T-cell (primary cell): ENCODE results near the gene STRN3. TPM values are rescaled to one million over a fixed set of nuclear protein-coding genes. Genes with fewer than 3 reads are reported as not detected.
"Not testable (repeated sequence)": the region's sequence is repeated elsewhere in the genome, so short reads cannot be mapped to it uniquely, and the experiment has no call there.

Experiments used
- ATAC-seq, 4 experiments: fragments of 200-7000 bp in 3 of 4; fragments of 150-1000 bp in 1 of 4; cut with Tn5 transposase; replicated peaks in 1 of 4; 1 replicate in 3 of 4; 2 replicates in 1 of 4; pipeline ENCODE4 v1.10.0; 2021; ENCODE audit warnings: moderate library complexity in 3 of 4, mild to moderate bottlenecking in 2 of 4, moderate number of reproducible peaks in 1 of 4
- CTCF ChIA-PET, 2 donors: fragments of 300-600 bp; sonication (Branson Sonifier 250); formaldehyde crosslinking; loops; one replicate each; lab custom pipeline; 2022; ENCODE audit warnings: antibody characterized with exemption in 2 of 2; lab: Charles Lee
- POLR2A ChIA-PET, 2 donors: fragments of 300-600 bp; sonication (Branson Sonifier 250); formaldehyde crosslinking; loops; one replicate each; lab custom pipeline; 2022; ENCODE audit warnings: antibody characterized with exemption in 2 of 2; lab: Charles Lee
- DNase-seq, 35 experiments: peaks; one replicate each; pipeline versions ENCODE4 v3.0.0 to v3.0.0-alpha.2; 2013 to 2023
- H3K27ac ChIP-seq: one replicate; pipeline ENCODE4 v1.5.1; 2013; ENCODE audit warnings: low read length
- H3K27me3 ChIP-seq, 2 experiments: replicated peaks in 1 of 2; 1 replicate in 1 of 2; 2 replicates in 1 of 2; pipeline versions ENCODE4 v1.6.1 to v1.7.0; 2013; ENCODE audit warnings: low read length in 1 of 2, mixed read lengths in 1 of 2; ENCODE audit not compliant: control insufficient read depth in 2 of 2, insufficient read depth in 2 of 2; ENCODE audit errors: extremely low read depth in 1 of 2
- H3K36me3 ChIP-seq, 2 donors: 1 replicate in 1 of 2; 2 replicates in 1 of 2; pipeline versions ENCODE4 v1.6.1 to v1.7.0; 2013; ENCODE audit warnings: low read length in 1 of 2; ENCODE audit not compliant: control insufficient read depth in 2 of 2, insufficient read depth in 1 of 2; ENCODE audit errors: extremely low read depth in 1 of 2
- H3K4me1 ChIP-seq, 2 experiments: 1 replicate in 1 of 2; 2 replicates in 1 of 2; pipeline versions ENCODE4 v1.6.1 to v1.7.0; 2013; ENCODE audit warnings: low read length in 2 of 2, mixed read lengths in 1 of 2; ENCODE audit not compliant: insufficient read depth in 2 of 2, control insufficient read depth in 1 of 2; ENCODE audit errors: extremely low read depth in 1 of 2
- H3K4me3 ChIP-seq, 2 donors: 1 replicate in 1 of 2; 2 replicates in 1 of 2; pipeline versions ENCODE4 v1.5.1 to v1.7.0; 2013; ENCODE audit warnings: mild to moderate bottlenecking in 2 of 2, low read length in 1 of 2, moderate library complexity in 1 of 2; ENCODE audit not compliant: control insufficient read depth in 1 of 2; ENCODE audit errors: extremely low read depth in 1 of 2
- H3K9me3 ChIP-seq: 2 replicates; pipeline ENCODE4 v1.7.0; 2013
- H3K27ac Mint-ChIP-seq, 2 donors: one replicate each; pipeline ENCODE4 v1.8.0; 2020 to 2021; ENCODE audit warnings: mild to moderate bottlenecking in 2 of 2, mixed read lengths in 2 of 2
- H3K27me3 Mint-ChIP-seq, 2 donors: one replicate each; pipeline ENCODE4 v1.8.0; 2021 to 2022; ENCODE audit warnings: mixed read lengths in 2 of 2
- H3K36me3 Mint-ChIP-seq: one replicate; pipeline ENCODE4 v1.8.0; 2021; ENCODE audit warnings: mixed read lengths
- H3K4me1 Mint-ChIP-seq, 3 donors: one replicate each; pipeline ENCODE4 v1.8.0; 2020 to 2022; ENCODE audit warnings: mixed read lengths in 3 of 3, mild to moderate bottlenecking in 1 of 3
- H3K4me3 Mint-ChIP-seq, 3 donors: one replicate each; pipeline ENCODE4 v1.8.0; 2020 to 2022; ENCODE audit warnings: mild to moderate bottlenecking in 3 of 3, mixed read lengths in 3 of 3, moderate library complexity in 3 of 3
- H3K9me3 Mint-ChIP-seq, 3 donors: one replicate each; pipeline ENCODE4 v1.8.0; 2020 to 2022; ENCODE audit warnings: mixed read lengths in 3 of 3
- WGBS: methylation state at CpG from one replicate; pipeline ENCODE4 v1.1.5; 2013; ENCODE audit warnings: missing lambda C conversion rate; ENCODE audit not compliant: insufficient coverage; 5-methylcytosine and 5-hydroxymethylcytosine counted together
- total RNA-seq, 35 experiments: library from RNA in 6 of 35; stranded (reverse) in 6 of 35; fragments of 120-200 nt in 1 of 35; gene quantifications; one replicate each; pipeline versions ENCODE4 v1.2.1 to v1.2.4 and lab custom pipeline; 2013 to 2026

The STRN3 gene
- total RNA-seq, 5 donors from 2014 or later (not counting 1 experiment from before 2014, with no cell fraction given) = 18.4 to 31.4 (median 21.5) TPM

GRCh38 chr14:31062908-31063307 is 36.7 kb upstream of the STRN3 start:
- H3K36me3 ChIP-seq, H3K9me3 Mint-ChIP-seq, ATAC-seq, H3K27ac Mint-ChIP-seq, H3K4me3 Mint-ChIP-seq, H3K9me3 ChIP-seq, H3K27me3 Mint-ChIP-seq, POLR2A ChIA-PET, H3K4me1 ChIP-seq, DNase-seq, H3K4me3 ChIP-seq, H3K27me3 ChIP-seq, CTCF ChIA-PET, H3K27ac ChIP-seq: not testable (repeated sequence)
- no CpG with 5 or more reads among the region's 8 CpGs for WGBS
- peaks cover 13% of the 10 kb centered on the region for H3K36me3 Mint-ChIP-seq
- peaks cover 9 to 13% (median 10%) of the 10 kb centered on the region in 3 donors for H3K4me1 Mint-ChIP-seq

- POLR2A ChIA-PET = no interaction called here
- no peak overlapping the region for H3K27ac Mint-ChIP-seq
- WGBS = 82% methylated on average over 2 of the region's 6 CpGs
- peaks cover 12 to 16% (median 14%) of the 10 kb centered on the region in 3 donors for H3K4me1 Mint-ChIP-seq
- Histone ChIP-seq H3K4me1 (no peaks in the 10 kb centered on the region), H3K9me3 (no peaks in the 10 kb centered on the region), H3K4me3 (no peak overlapping the region), H3K27me3 (no peaks in the 10 kb centered on the region), H3K36me3 (no peaks in the 10 kb centered on the region), H3K27ac (no peak overlapping the region)
- CTCF ChIA-PET = no interaction called here
- H3K4me3 Mint-ChIP-seq = no peak overlapping the region
- peaks cover 4% of the 10 kb centered on the region for H3K36me3 Mint-ChIP-seq
- no peaks in the 10 kb centered on the region for H3K9me3 Mint-ChIP-seq
- DNase-seq (no peak), ATAC-seq (no peak)
- H3K27me3 Mint-ChIP-seq = no peaks in the 10 kb centered on the region
These were observed 34.2 kb upstream of the STRN3 start for GRCh38 chr14:31060253-31060875.

DNA sequence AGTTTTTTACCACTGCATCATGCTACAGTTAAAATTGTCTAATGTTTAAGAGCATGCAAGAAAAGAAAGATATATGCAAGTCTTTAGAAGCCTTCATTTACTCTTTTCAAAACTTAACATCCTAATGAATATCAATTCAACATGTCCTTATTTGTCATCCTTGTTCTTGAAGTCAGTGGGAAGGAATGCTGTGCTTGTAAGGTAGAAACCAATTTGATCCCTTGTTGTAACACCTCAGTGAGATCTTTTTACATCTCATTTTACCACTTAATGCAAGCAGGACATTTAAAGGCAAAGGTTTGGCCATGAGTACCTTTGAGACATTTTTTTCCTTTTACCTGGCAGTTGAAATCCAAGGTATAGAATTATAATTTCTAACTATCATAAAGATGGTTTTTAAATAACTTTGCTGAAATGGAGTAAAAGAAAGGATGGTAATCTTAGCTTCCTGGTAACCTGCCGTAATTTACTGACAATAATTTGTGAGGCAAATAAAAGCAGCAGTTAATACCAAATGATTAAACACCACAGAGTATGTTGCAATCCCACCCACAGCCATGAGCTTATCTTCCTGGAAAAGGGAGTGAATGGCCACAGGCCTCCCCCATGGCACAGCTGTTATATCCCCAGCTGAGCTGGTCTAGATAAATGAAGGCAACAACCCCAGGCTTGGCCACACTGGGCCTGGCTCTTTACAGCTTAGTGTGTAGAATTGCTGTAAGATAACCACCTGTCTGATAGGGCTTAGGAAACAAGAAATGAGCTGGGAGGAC is 33.2 kb upstream of the STRN3 start:
- no peak overlapping the region for H3K4me3 Mint-ChIP-seq
- Histone ChIP-seq H3K36me3 (no peaks in the 10 kb centered on the region), H3K27me3 (no peaks in the 10 kb centered on the region), H3K4me3 (no peak overlapping the region), H3K27ac (no peak overlapping the region), H3K9me3 (no peaks in the 10 kb centered on the region), H3K4me1 (no peaks in the 10 kb centered on the region)
- peaks cover 4% of the 10 kb centered on the region for H3K36me3 Mint-ChIP-seq
- CTCF ChIA-PET = no interaction called here
- POLR2A ChIA-PET = interaction anchor here in 1 of 2 donors (0.6 kb wide), 1 partner anchor 15 kb away, joined by 3 read pairs; no protein-coding TSS in a partner anchor
- H3K27me3 Mint-ChIP-seq = no peaks in the 10 kb centered on the region
- no peak overlapping the region for H3K27ac Mint-ChIP-seq
- no peaks in the 10 kb centered on the region for H3K9me3 Mint-ChIP-seq
- H3K4me1 Mint-ChIP-seq = peaks cover 12 to 16% (median 14%) of the 10 kb centered on the region in 3 donors
- WGBS = no CpG with 5 or more reads among the region's 1 CpG
- no peak for DNase-seq
- no peak for ATAC-seq

GRCh38 chr14:31057701-31058364 is 31.7 kb upstream of the STRN3 start:
- POLR2A ChIA-PET = interaction anchor here in 1 of 2 donors (0.6 to 0.7 kb wide), 2 partner anchors 25 to 107 kb away, joined by 3 to 9 read pairs; no protein-coding TSS in a partner anchor
- ATAC-seq = no peak
- H3K36me3 Mint-ChIP-seq = peaks cover 4% of the 10 kb centered on the region
- no peaks in the 10 kb centered on the region for H3K27me3 Mint-ChIP-seq
- Histone ChIP-seq H3K9me3 (no peaks in the 10 kb centered on the region), H3K27ac (no peak overlapping the region), H3K4me3 (no peak overlapping the region), H3K36me3 (no peaks in the 10 kb centered on the region), H3K4me1 (no peaks in the 10 kb centered on the region), H3K27me3 (no peaks in the 10 kb centered on the region)
- peaks cover 12 to 16% (median 14%) of the 10 kb centered on the region in 3 donors for H3K4me1 Mint-ChIP-seq
- H3K4me3 Mint-ChIP-seq = no peak overlapping the region
- H3K27ac Mint-ChIP-seq = no peak overlapping the region
- H3K9me3 Mint-ChIP-seq = no peaks in the 10 kb centered on the region
- 95% methylated on average over 7 of the region's 12 CpGs for WGBS
- no peak for DNase-seq
- CTCF ChIA-PET = interaction anchor here in 1 of 2 donors (0.6 kb wide), 1 partner anchor 520 kb away, joined by 11 read pairs; no protein-coding TSS in a partner anchor

GRCh38 chr14:31057035-31057434 is 30.9 kb upstream of the STRN3 start:
- H3K27ac ChIP-seq = no peak overlapping the region
- CTCF ChIA-PET = interaction anchor here in 1 of 2 donors (0.6 kb wide), 1 partner anchor 184 kb away, joined by 3 read pairs; no protein-coding TSS in a partner anchor
- 86% methylated on average over 1 of the region's 1 CpG for WGBS
- no peaks in the 10 kb centered on the region for H3K27me3 ChIP-seq
- no peaks in the 10 kb centered on the region for H3K27me3 Mint-ChIP-seq
- POLR2A ChIA-PET = interaction anchor here in 1 of 2 donors (0.7 kb wide), 1 partner anchor 26 kb away, joined by 9 read pairs; no protein-coding TSS in a partner anchor
- DNase-seq (no peak), ATAC-seq (no peak)
- no peaks in the 10 kb centered on the region for H3K9me3 ChIP-seq
- H3K4me3 ChIP-seq = no peak overlapping the region
- no peak overlapping the region for H3K4me3 Mint-ChIP-seq
- peaks cover 12 to 16% (median 14%) of the 10 kb centered on the region in 3 donors for H3K4me1 Mint-ChIP-seq
- H3K9me3 Mint-ChIP-seq = no peaks in the 10 kb centered on the region
- no peaks in the 10 kb centered on the region for H3K4me1 ChIP-seq
- no peak overlapping the region for H3K27ac Mint-ChIP-seq
- H3K36me3 ChIP-seq = no peaks in the 10 kb centered on the region
- H3K36me3 Mint-ChIP-seq = peaks cover 4% of the 10 kb centered on the region

GRCh38 chr14:31052905-31053586 is 26.9 kb upstream of the STRN3 start:
- H3K4me3 Mint-ChIP-seq, H3K27me3 ChIP-seq, H3K27ac Mint-ChIP-seq, H3K4me1 ChIP-seq, POLR2A ChIA-PET, H3K36me3 Mint-ChIP-seq, H3K4me1 Mint-ChIP-seq, H3K9me3 ChIP-seq, H3K27me3 Mint-ChIP-seq, DNase-seq, H3K27ac ChIP-seq, H3K9me3 Mint-ChIP-seq, H3K36me3 ChIP-seq, H3K4me3 ChIP-seq, ATAC-seq: not testable (repeated sequence)
- CTCF ChIA-PET = interaction anchor here in 1 of 2 donors (0.6 kb wide), 1 partner anchor 13 kb away, joined by 3 read pairs; no protein-coding TSS in a partner anchor
- WGBS = 95% methylated on average over 3 of the region's 9 CpGs
